LNCaP clone FGC (cell line): ENCODE data around the gene YPEL2.
A peak's percentile ranks its signal among the peaks of the same experiment; 100 is the strongest.

Experiments used
- DNase-seq: peaks from one replicate; pipeline ENCODE4 v3.0.0-alpha.2; 2011; ENCODE audit warnings: low read depth
- H3K4me3 ChIP-seq: 2 replicates; pipeline ENCODE4 v1.5.1; 2011; ENCODE audit warnings: mild to moderate bottlenecking, low read depth, low read length, control low read depth
- CTCF ChIP-seq: IDR thresholded peaks from 2 replicates; pipeline ENCODE4 v1.5.1; 2012; ENCODE audit warnings: mild to moderate bottlenecking; ENCODE audit not compliant: control insufficient read depth, insufficient read depth; ENCODE audit errors: extremely low read depth

YPEL2 gene

GRCh38 chr17:59439262-59439661 lies 107.8 kb downstream of the YPEL2 start:
- TF ChIP-seq CTCF: no peak
- DNase-seq: no peak

DNA sequence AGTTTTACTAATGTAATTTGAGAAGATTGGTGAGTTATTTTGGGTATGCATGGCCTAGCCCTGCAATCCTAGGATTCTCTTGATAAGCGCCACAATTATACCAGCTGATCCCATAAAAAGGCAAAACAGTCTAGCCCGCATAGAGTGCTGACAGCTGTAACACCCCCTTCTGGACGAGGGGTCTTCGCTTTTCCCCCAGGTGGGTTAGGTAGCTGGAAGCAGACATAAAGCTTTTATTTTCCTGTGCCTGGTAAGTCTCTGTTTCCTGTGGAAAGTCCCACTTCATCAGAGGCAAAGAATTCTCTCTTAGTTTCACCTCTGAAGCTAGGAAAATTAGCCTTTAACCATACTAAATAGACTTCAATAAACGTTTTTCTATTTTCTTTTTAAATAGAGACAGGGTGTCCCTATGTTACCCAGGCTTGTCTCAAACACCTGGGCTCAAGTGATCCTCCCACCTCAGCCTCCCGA lies 108.3 kb downstream of the YPEL2 start:
- no peak overlapping the region for H3K4me3 ChIP-seq
- TF ChIP-seq CTCF: no peak
- no peak for DNase-seq

More at GRCh38 chr17:59439262-59439661, 107.8 kb downstream of the YPEL2 start:
- H3K4me3 ChIP-seq: no peak overlapping the region

GRCh38 chr17:59440757-59441463 lies 109.5 kb downstream of the YPEL2 start:
- DNase-seq: peak; percentile 75
- TF ChIP-seq CTCF: peak; percentile 83
- no peak overlapping the region for H3K4me3 ChIP-seq

DNA sequence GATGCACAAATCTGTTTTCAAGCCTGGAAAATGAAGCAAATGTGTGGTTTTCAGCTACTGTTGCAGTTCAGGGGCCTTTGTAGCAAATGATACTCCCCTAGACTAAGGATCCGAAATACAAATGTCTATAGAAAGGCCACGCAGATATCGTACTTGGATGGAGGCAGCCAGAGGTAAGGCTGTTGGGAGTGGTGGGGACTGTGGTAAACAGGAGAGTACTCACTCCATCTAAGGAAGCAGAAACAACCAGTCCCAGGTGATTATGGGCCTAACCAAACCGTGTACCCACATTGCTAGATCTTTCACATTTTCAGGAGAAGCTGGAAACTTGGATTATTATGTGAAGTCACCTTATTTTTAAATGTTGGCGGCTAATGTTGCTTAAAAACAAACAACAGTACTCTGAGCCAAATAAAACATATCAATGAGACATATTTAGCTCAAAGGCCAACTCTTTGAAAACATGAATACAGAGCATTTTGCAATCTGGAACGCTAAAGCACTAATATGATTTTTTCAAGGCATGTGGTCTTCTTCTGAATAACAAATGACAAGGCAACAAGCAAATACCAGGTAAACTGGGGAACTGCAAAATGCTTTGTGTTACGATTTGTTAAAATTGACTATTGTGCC lies 110.1 kb downstream of the YPEL2 start:
- no peak overlapping the region for H3K4me3 ChIP-seq
- no peak for TF ChIP-seq CTCF
- no peak for DNase-seq

DNA sequence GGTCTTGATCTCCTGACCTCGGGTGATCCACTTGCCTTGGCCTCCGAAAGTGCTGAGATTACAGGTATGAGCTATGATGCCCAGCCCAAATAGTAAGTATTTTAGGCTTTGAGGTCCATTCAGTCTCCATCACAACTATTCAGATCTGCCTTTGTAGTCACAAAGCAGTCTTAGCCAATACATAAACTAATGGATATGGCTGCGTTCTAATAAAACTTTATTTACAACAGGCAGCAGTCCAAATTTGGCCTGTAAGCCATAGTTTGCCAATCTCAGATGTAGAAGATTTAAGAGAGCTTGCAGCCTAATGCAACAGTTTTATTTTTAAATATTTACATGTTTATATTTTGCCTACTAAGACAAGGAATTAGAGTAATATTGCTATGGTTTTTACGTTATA lies 111.7 kb downstream of the YPEL2 start:
- H3K4me3 ChIP-seq: no peak overlapping the region
- no peak for DNase-seq
- TF ChIP-seq CTCF: no peak
